ENCODE measurements around the gene TSEN54. TPM values are rescaled to one million over a fixed set of nuclear protein-coding genes. Genes with fewer than 3 reads are reported as not detected.

TSEN54 gene
- total RNA-seq, result 10 to 100 TPM; 11.6 to 46.6 (median 25.8) TPM

GRCh38 chr17:75516255-75516618 lies at the start of gene TSEN54:
Gene TSEN54 (plus strand): TSS chr17:75516528. CDS start chr17:75516561, 33 bp downstream.
- Histone ChIP-seq H3K36me3 (peaks cover 0 to 4% of the 10 kb centered on the region in 2 donors), H3K9me3 (no peaks in the 10 kb centered on the region), H3K4me1 (peaks cover 37 to 38% of the 10 kb centered on the region in 2 donors), H3K4me3 (replicated peaks in 1 of 3) (peak within 1 kb of the TSS; percentile 43 to 98 (median 77)), H3K27ac (peak within 1 kb of the TSS; percentile 70 to 87 (median 85)), H3K27me3 (no peaks in the 10 kb centered on the region)
- TF ChIP-seq POLR2A (IDR thresholded peaks at IDR 0.05) (peak in 1 of 2 donors; percentile 64), CTCF (IDR thresholded peaks at IDR 0.05) (no peak)
- intact Hi-C loops (cut with DNase I), result no loop called here
- peak; percentile 94 for DNase-seq
- 0% methylated on average over 11 of the region's 45 CpGs; no CpG with 5 or more reads in 1 of the 2 donors for WGBS, 2 donors

GRCh38 chr17:75468291-75468754 lies 48.0 kb upstream of the TSEN54 start:
- H3K4me3 ChIP-seq (replicated peaks in 1 of 3), result no peak overlapping the region
- H3K4me1 ChIP-seq, result peaks cover 5 to 12% of the 10 kb centered on the region in 2 donors
- H3K27me3 ChIP-seq, result no peaks in the 10 kb centered on the region
- no peaks in the 10 kb centered on the region for H3K36me3 ChIP-seq
- intact Hi-C loops (cut with DNase I), result no loop called here
- WGBS, 2 donors, result 56 to 60% methylated on average over 6 to 7 of the region's 8 CpGs
- H3K9me3 ChIP-seq, result no peaks in the 10 kb centered on the region
- peak overlapping the region in 1 of 3 donors; percentile 32 for H3K27ac ChIP-seq
- TF ChIP-seq CTCF (IDR thresholded peaks at IDR 0.05) (no peak), POLR2A (IDR thresholded peaks at IDR 0.05) (no peak)
- DNase-seq, result peak; percentile 41 to 50

- peak overlapping the region in 1 of 3 donors; percentile 32 for H3K27ac ChIP-seq
- intact Hi-C loops (cut with DNase I), result no loop called here
- no peak for TF ChIP-seq POLR2A (IDR thresholded peaks at IDR 0.05)
- no peak for TF ChIP-seq CTCF (IDR thresholded peaks at IDR 0.05)
These were observed 47.5 kb upstream of the TSEN54 start for GRCh38 chr17:75468779-75469373.

GRCh38 chr17:75471207-75471606 lies 45.1 kb upstream of the TSEN54 start:
- intact Hi-C loops (cut with DNase I), result no loop called here
- Histone ChIP-seq H3K27me3 (no peaks in the 10 kb centered on the region), H3K27ac (no peak overlapping the region), H3K4me3 (replicated peaks in 1 of 3) (no peak overlapping the region), H3K4me1 (peaks cover 5 to 25% of the 10 kb centered on the region in 2 donors), H3K36me3 (no peaks in the 10 kb centered on the region), H3K9me3 (no peaks in the 10 kb centered on the region)
- 92 to 93% methylated on average over 6 of the region's 6 CpGs for WGBS, 2 donors
- no peak for DNase-seq
- TF ChIP-seq POLR2A (IDR thresholded peaks at IDR 0.05) (no peak), CTCF (IDR thresholded peaks at IDR 0.05) (no peak)

More at GRCh38 chr17:75468779-75469373, 47.5 kb upstream of the TSEN54 start:
- DNase-seq, result no peak
- WGBS, 2 donors, result 75 to 80% methylated on average over 11 to 13 of the region's 13 CpGs
- H3K36me3 ChIP-seq, result no peaks in the 10 kb centered on the region
- no peaks in the 10 kb centered on the region for H3K9me3 ChIP-seq
- no peaks in the 10 kb centered on the region for H3K27me3 ChIP-seq
- no peak overlapping the region for H3K4me3 ChIP-seq (replicated peaks in 1 of 3)
- H3K4me1 ChIP-seq, result peaks cover 5 to 12% of the 10 kb centered on the region in 2 donors

GRCh38 chr17:75472119-75472518 lies 44.2 kb upstream of the TSEN54 start:
- H3K27me3 ChIP-seq, result no peaks in the 10 kb centered on the region
- 69 to 75% methylated on average over 4 of the region's 4 CpGs for WGBS, 2 donors
- H3K36me3 ChIP-seq, result no peaks in the 10 kb centered on the region
- peaks cover 5 to 33% of the 10 kb centered on the region in 2 donors for H3K4me1 ChIP-seq
- no peak overlapping the region for H3K27ac ChIP-seq
- H3K4me3 ChIP-seq (replicated peaks in 1 of 3), result no peak overlapping the region
- DNase-seq, result no peak
- intact Hi-C loops (cut with DNase I), result no loop called here
- no peak for TF ChIP-seq CTCF (IDR thresholded peaks at IDR 0.05)
- TF ChIP-seq POLR2A (IDR thresholded peaks at IDR 0.05), result no peak
- H3K9me3 ChIP-seq, result no peaks in the 10 kb centered on the region

Measured in thyroid gland (tissue), 4 donors.